Upper lobe of left lung (tissue), 6 donors: ENCODE measurements around the gene MRTFB. TPM values are rescaled to one million over a fixed set of nuclear protein-coding genes. Genes with fewer than 3 reads are reported as not detected.

Experiments used
- ATAC-seq, 2 donors: fragments of 200-7000 bp; cut with Tn5 transposase; one replicate each; pipeline ENCODE4 v1.9.1; 2022; ENCODE audit warnings: mild to moderate bottlenecking in 2 of 2, moderate library complexity in 2 of 2; ENCODE audit not compliant: low FRiP score in 2 of 2
- DNase-seq, 2 donors: peaks; one replicate each; pipeline ENCODE4 v3.0.0-alpha.2; 2019 to 2020
- H3K27ac ChIP-seq, 4 donors: fragments of 200-600 bp; sonication (generic); one replicate each; pipeline ENCODE4 v1.5.1; 2016 to 2019
- H3K27me3 ChIP-seq, 4 donors: fragments of 200-600 bp; sonication (generic); one replicate each; pipeline ENCODE4 v1.5.1; 2017 to 2019
- H3K36me3 ChIP-seq, 4 donors: fragments of 200-600 bp; sonication (generic); one replicate each; pipeline ENCODE4 v1.5.1; 2016 to 2019
- H3K4me1 ChIP-seq, 4 donors: fragments of 200-600 bp; sonication (generic); one replicate each; pipeline ENCODE4 v1.5.1; 2018 to 2019
- H3K4me3 ChIP-seq, 4 donors: fragments of 200-600 bp; sonication (generic); one replicate each; pipeline ENCODE4 v1.5.1; 2017 to 2019; ENCODE audit warnings: mild to moderate bottlenecking in 2 of 4, moderate library complexity in 1 of 4
- H3K9me3 ChIP-seq, 4 donors: fragments of 200-600 bp; sonication (generic); one replicate each; pipeline ENCODE4 v1.5.1; 2018 to 2019
- EP300 ChIP-seq, 4 donors: sonication (generic); formaldehyde crosslinking; IDR thresholded peaks; one replicate each; pipeline ENCODE4 v1.5.1; 2017; ENCODE audit warnings: antibody characterized with exemption in 4 of 4, control low read depth in 2 of 4
- POLR2A ChIP-seq, 4 donors: fragments of 450-650 bp; IDR thresholded peaks; one replicate each; pipeline ENCODE4 v1.5.1; 2016 to 2017; ENCODE audit warnings: antibody characterized with exemption in 4 of 4, mild to moderate bottlenecking in 2 of 4
- POLR2AphosphoS5 ChIP-seq, 2 donors: sonication (generic); formaldehyde crosslinking; IDR thresholded peaks; one replicate each; pipeline ENCODE4 v1.5.1; 2017; ENCODE audit warnings: antibody characterized with exemption in 2 of 2
- WGBS, 2 donors: methylation state at CpG; one replicate each; pipeline ENCODE4 v1.1.5; 2017 to 2018; 5-methylcytosine and 5-hydroxymethylcytosine counted together
- total RNA-seq, 6 donors: library from RNA; depleted of rRNA in 4 of 6; stranded (reverse); fragments of >200 nt in 4 of 6; gene quantifications; one replicate each; pipeline versions ENCODE4 v1.1.0 to v1.2.1, GENCODE V29; 2016 to 2021
- TF ChIP-seq, protein P1 (sequence below), 6 experiments: fragments of 450-650 bp in 4 of 6; fragments of 200-600 bp in 2 of 6; sonication (generic) in 2 of 6; IDR thresholded peaks; one replicate each; pipeline ENCODE4 v1.5.1; 2016 to 2019; ENCODE audit warnings: antibody characterized with exemption in 6 of 6
- donor health status: DM: no; HTN: no; CAD: no; lungs with moderate emphysema.
- donor health status: DM: no; HTN: yes; CAD: no; lungs with severe emphysema.

The MRTFB gene
- total RNA-seq, 6 donors from 2014 or later: 46.9 to 100 (median 66.7) TPM

DNA sequence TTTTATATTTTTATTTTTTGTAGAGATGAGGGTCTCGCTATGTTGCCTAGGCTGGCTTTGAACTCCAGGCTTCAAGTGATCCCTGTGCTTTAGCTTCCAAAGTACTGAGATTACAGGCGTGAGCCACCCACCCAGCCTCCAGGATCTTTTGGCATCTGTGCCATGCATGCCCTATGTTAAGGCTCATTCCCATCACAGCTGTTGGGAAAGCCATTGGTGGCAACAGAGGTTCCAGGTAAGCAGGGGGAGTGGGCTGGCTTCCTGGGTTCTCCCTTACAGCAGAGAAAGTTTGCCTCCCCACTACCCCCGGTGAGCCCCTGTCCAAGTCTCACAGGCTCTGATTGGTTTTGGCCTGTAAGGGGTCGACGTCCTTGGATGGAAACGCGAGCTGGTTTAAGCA lies 8.9 kb upstream of the MRTFB start:
- no peak overlapping the region for H3K27ac ChIP-seq
- no peak overlapping the region for H3K4me3 ChIP-seq
- no peaks in the 10 kb centered on the region for H3K27me3 ChIP-seq
- DNase-seq: no peak
- H3K4me1 ChIP-seq: no peaks in the 10 kb centered on the region
- H3K9me3 ChIP-seq: no peaks in the 10 kb centered on the region
- TF ChIP-seq POLR2AphosphoS5 (IDR thresholded peaks at IDR 0.05) (no peak), EP300 (IDR thresholded peaks at IDR 0.05) (no peak)
- TF ChIP-seq, protein P1, sequence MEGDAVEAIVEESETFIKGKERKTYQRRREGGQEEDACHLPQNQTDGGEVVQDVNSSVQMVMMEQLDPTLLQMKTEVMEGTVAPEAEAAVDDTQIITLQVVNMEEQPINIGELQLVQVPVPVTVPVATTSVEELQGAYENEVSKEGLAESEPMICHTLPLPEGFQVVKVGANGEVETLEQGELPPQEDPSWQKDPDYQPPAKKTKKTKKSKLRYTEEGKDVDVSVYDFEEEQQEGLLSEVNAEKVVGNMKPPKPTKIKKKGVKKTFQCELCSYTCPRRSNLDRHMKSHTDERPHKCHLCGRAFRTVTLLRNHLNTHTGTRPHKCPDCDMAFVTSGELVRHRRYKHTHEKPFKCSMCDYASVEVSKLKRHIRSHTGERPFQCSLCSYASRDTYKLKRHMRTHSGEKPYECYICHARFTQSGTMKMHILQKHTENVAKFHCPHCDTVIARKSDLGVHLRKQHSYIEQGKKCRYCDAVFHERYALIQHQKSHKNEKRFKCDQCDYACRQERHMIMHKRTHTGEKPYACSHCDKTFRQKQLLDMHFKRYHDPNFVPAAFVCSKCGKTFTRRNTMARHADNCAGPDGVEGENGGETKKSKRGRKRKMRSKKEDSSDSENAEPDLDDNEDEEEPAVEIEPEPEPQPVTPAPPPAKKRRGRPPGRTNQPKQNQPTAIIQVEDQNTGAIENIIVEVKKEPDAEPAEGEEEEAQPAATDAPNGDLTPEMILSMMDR (IDR thresholded peaks at IDR 0.05): no peak
- ATAC-seq: no peak
- 84 to 93% methylated on average over 7 of the region's 7 CpGs for WGBS, 2 donors
- no peaks in the 10 kb centered on the region for H3K36me3 ChIP-seq

DNA sequence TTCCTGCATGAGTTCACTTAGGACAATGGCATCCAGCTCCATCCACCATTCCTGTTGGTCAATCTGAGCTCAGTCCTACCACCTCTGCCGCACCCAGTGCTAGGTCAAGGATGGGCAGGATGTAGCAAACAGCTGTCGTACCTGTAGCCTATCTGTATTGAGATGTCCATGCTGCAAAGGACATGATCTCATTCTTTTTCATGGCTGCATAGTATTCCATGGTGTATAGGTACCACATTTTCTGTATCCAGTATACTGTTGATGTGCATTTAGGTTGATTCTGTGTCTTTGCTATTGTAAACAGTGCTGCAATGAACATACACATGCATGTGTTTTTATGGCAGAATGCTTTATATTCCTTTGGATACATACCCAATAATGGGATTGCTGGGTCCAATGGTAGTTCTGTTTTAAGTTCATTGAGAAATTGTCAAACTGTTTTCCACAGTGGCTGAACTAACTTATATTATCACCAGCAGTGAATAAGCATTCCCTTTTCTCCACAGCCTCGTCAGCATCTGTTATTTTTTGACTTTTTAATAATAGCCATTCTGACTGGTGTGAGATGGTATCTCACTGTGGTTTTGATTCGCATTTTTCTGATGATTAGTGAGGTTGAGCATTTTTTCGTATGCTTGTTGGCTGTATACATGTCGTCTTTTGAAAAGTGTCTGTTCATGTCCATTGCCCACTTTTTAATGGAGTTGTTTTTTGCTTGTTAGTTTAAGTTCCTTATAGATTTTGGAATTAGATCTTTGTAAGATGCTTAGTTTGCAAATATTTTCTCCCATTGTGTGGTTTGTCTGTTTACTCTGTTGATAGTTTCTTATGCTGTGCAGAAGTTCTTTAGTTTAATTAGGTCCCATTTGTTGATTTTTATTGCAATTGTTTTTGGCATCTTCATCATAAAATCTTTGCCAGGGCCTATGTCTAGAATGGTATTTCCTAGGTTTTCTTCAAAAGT lies 7.2 kb upstream of the MRTFB start:
- WGBS, 2 donors: 96 to 97% methylated on average over 6 of the region's 6 CpGs
- DNase-seq: no peak
- H3K9me3 ChIP-seq: no peaks in the 10 kb centered on the region
- no peaks in the 10 kb centered on the region for H3K27me3 ChIP-seq
- H3K36me3 ChIP-seq: no peaks in the 10 kb centered on the region
- H3K27ac ChIP-seq: no peak overlapping the region
- no peak for ATAC-seq
- no peaks in the 10 kb centered on the region for H3K4me1 ChIP-seq
- H3K4me3 ChIP-seq: no peak overlapping the region
- TF ChIP-seq POLR2AphosphoS5 (IDR thresholded peaks at IDR 0.05): no peak
- no peak for TF ChIP-seq POLR2A (IDR thresholded peaks at IDR 0.05)
- no peak for TF ChIP-seq EP300 (IDR thresholded peaks at IDR 0.05)
- TF ChIP-seq, protein P1 (IDR thresholded peaks at IDR 0.05): no peak

DNA sequence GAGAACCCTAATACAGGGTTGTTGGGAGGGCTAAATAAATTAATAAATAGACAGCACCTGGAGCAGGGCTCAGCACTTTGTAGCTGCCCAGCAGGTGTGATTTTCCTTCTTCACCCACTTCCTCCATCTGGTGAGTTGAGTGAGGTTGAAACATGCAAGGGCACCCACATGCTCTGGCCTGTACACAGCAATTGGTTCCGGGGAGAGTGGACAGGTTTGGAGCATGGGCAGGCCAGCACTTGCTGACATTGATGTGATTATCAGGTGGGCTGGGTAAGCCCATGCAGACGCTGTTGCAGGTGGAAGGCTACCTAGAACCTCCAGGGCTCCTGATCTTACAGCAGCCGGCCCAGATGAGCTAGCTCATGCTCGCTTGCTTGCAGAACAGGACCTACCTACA lies 1.3 kb upstream of the MRTFB start:
- Histone ChIP-seq H3K4me1 (peaks cover 12 to 25% (median 14%) of the 10 kb centered on the region in 4 donors), H3K27me3 (no peaks in the 10 kb centered on the region), H3K9me3 (no peaks in the 10 kb centered on the region), H3K36me3 (no peaks in the 10 kb centered on the region), H3K4me3 (no peak overlapping the region), H3K27ac (peak overlapping the region in 1 of 4 donors; percentile 95)
- ATAC-seq (peak in 1 of 2 donors; percentile 13), DNase-seq (no peak)
- WGBS, 2 donors: 95 to 100% methylated on average over 1 to 4 of the region's 4 CpGs
- no peak for TF ChIP-seq POLR2AphosphoS5 (IDR thresholded peaks at IDR 0.05)
- TF ChIP-seq EP300 (IDR thresholded peaks at IDR 0.05): no peak
- TF ChIP-seq POLR2A (IDR thresholded peaks at IDR 0.05): no peak
- TF ChIP-seq, protein P1 (IDR thresholded peaks at IDR 0.05): no peak

DNA sequence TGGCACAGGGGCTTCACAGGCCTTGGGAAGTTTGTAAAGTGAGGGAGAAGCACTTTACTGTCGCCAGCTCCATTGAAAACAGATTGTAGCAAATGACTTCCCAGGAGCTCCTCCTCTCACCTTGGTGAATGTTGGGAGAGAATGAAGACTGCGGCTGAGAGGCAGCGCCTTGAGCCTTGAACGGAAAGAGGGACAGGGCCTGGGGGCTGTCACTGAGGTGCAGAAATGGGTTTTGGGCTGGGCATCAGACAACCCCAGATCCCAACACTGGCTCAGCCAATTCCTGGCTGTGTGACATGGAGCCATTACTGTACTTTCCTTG lies 603 bp upstream of the MRTFB start:
- 52 to 75% methylated on average over 4 of the region's 4 CpGs for WGBS, 2 donors
- ATAC-seq: peak in 1 of 2 donors; percentile 3
- peak overlapping the region; percentile 85 to 95 (median 90) for H3K27ac ChIP-seq

More for the DNA sequence above, 603 bp upstream of the MRTFB start:
- H3K27me3 ChIP-seq: no peaks in the 10 kb centered on the region
- peaks cover 13 to 25% (median 14%) of the 10 kb centered on the region in 4 donors for H3K4me1 ChIP-seq
- no peaks in the 10 kb centered on the region for H3K36me3 ChIP-seq
- H3K9me3 ChIP-seq: no peaks in the 10 kb centered on the region
- DNase-seq: no peak
- TF ChIP-seq, protein P1 (IDR thresholded peaks at IDR 0.05): no peak
- TF ChIP-seq POLR2AphosphoS5 (IDR thresholded peaks at IDR 0.05) (no peak), POLR2A (IDR thresholded peaks at IDR 0.05) (no peak), EP300 (IDR thresholded peaks at IDR 0.05) (no peak)
- H3K4me3 ChIP-seq: peak overlapping the region; percentile 81 to 95 (median 85)
